AG04450 (cell line): ENCODE measurements around the gene ZAP70. TPM values are rescaled to one million over a fixed set of nuclear protein-coding genes. Genes with fewer than 3 reads are reported as not detected.

Experiments
- CTCF ChIA-PET: fragments of 300-600, 350-600 bp; formaldehyde crosslinking; extraction: SDS; loops from one replicate; lab custom pipeline; 2022; ENCODE audit warnings: antibody characterized with exemption, inconsistent platforms; lab: Charles Lee
- POLR2A ChIA-PET: fragments of 350-600 bp; formaldehyde crosslinking; extraction: SDS; loops from one replicate; lab custom pipeline; 2021; ENCODE audit warnings: antibody characterized with exemption, inconsistent platforms; lab: Yijun Ruan, JAX
- DNase-seq: peaks from one replicate; pipeline ENCODE4 v3.0.0-alpha.2; 2011; ENCODE audit warnings: low read depth, low spot score
- H3K27ac ChIP-seq: one replicate; pipeline ENCODE4 v1.5.1; 2012; ENCODE audit warnings: low read depth, low read length, control low read depth
- H3K27me3 ChIP-seq: one replicate; pipeline ENCODE4 v1.6.0; 2012; ENCODE audit warnings: low read length; ENCODE audit not compliant: control insufficient read depth, insufficient read depth
- H3K4me3 ChIP-seq: 2 replicates; pipeline ENCODE4 v1.5.1; 2011; ENCODE audit warnings: mild to moderate bottlenecking, low read depth, low read length, control low read depth
- H3K9me3 ChIP-seq: 2 replicates; pipeline ENCODE4 v1.5.1; 2012; ENCODE audit warnings: low read length; ENCODE audit not compliant: control insufficient read depth, insufficient read depth
- polyA plus RNA-seq: library from polyadenylated mRNA; depleted of rRNA; stranded (reverse); fragments of >200 nt; gene quantifications from 2 replicates; pipeline ENCODE4 v1.2.3, GENCODE V29; 2011
- TF ChIP-seq, protein P1 (sequence below): IDR thresholded peaks from 2 replicates; pipeline ENCODE4 v1.5.1; 2011; ENCODE audit warnings: low read depth, low read length, control low read depth, inconsistent platforms

Gene ZAP70
- polyA plus RNA-seq, 1 experiment = 0.06 TPM

GRCh38 chr2:97761192-97761591 is 47.8 kb downstream of the ZAP70 start:
- no peak overlapping the region for H3K27ac ChIP-seq
- POLR2A ChIA-PET = no interaction called here
- TF ChIP-seq, protein P1, sequence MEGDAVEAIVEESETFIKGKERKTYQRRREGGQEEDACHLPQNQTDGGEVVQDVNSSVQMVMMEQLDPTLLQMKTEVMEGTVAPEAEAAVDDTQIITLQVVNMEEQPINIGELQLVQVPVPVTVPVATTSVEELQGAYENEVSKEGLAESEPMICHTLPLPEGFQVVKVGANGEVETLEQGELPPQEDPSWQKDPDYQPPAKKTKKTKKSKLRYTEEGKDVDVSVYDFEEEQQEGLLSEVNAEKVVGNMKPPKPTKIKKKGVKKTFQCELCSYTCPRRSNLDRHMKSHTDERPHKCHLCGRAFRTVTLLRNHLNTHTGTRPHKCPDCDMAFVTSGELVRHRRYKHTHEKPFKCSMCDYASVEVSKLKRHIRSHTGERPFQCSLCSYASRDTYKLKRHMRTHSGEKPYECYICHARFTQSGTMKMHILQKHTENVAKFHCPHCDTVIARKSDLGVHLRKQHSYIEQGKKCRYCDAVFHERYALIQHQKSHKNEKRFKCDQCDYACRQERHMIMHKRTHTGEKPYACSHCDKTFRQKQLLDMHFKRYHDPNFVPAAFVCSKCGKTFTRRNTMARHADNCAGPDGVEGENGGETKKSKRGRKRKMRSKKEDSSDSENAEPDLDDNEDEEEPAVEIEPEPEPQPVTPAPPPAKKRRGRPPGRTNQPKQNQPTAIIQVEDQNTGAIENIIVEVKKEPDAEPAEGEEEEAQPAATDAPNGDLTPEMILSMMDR = no peak
- DNase-seq = no peak
- H3K27me3 ChIP-seq = no peaks in the 10 kb centered on the region
- H3K9me3 ChIP-seq = no peaks in the 10 kb centered on the region
- H3K4me3 ChIP-seq = no peak overlapping the region
- CTCF ChIA-PET = no interaction called here

- TF ChIP-seq, protein P1 = no peak
- no peak overlapping the region for H3K4me3 ChIP-seq
- H3K27ac ChIP-seq = no peak overlapping the region
- CTCF ChIA-PET = interaction anchor here (1.5 kb wide), 1 partner anchor 63 kb away, joined by 4 read pairs; no protein-coding TSS in a partner anchor
- no peak for DNase-seq
- H3K27me3 ChIP-seq = no peaks in the 10 kb centered on the region
- no peaks in the 10 kb centered on the region for H3K9me3 ChIP-seq
- POLR2A ChIA-PET = no interaction called here
Measured at GRCh38 chr2:97763176-97763845, 49.9 kb downstream of the ZAP70 start.

DNA sequence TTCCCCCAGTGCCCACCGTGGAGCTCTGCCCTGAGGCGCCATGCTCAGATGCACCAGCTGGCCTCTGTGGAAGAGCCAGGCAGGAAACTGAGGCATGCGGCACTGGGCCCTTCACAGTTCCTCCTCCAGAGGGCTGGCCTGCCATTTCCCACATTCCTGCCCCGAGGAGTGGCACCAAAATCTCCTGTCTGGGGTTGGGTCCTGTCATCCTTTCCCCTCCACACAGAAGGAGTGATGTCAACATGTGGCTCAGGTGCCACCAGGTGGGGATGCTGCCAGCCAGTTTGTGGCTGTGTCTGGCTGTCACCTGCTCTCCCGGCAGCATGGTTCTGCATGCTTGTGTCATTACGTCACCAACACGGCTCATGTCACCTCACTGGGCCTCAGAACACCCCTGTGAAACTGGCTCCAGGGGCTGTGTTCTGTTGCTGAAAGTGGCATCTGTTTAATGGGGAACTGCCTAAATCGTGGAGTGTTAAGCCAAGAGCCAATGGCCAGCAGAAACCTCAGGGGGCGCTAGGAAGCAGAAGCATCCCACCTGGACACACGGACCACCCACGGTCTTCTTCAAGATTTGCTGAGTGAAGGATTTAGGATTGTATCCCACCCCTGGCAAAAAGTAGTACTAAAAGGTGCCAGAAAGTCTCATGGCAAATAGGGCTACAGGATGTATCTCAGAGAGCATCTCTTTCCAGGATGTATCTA is 51.3 kb downstream of the ZAP70 start:
- Histone ChIP-seq H3K27me3 (no peaks in the 10 kb centered on the region), H3K4me3 (no peak overlapping the region), H3K9me3 (no peaks in the 10 kb centered on the region), H3K27ac (no peak overlapping the region)
- no peak for DNase-seq
- CTCF ChIA-PET = no interaction called here
- TF ChIP-seq, protein P1 = no peak
- POLR2A ChIA-PET = no interaction called here

DNA sequence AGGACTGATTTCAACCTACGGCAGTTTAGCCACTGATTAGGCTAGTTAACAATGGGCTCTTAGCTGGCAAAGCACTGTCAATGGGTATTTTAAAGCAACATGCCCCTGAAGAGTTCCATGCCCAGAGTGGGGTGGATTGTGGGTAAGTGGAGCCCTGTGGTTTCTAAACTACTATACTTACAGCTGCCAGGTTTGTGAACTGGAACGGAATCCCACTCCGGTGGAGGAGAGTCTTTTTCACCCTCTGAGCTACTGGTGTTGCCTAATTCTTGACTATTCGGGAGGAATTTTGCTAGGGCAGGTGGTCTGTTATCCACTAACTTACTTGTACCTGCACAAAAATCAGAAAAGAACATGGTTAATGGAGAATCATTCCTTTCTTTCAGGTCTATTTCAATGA is 52.6 kb downstream of the ZAP70 start:
- ChIA-PET POLR2A (no interaction called here), CTCF (interaction anchor here (0.7 kb wide), 1 partner anchor 66 kb away, joined by 3 read pairs; no protein-coding TSS in a partner anchor)
- no peak for DNase-seq
- H3K27me3 ChIP-seq = no peaks in the 10 kb centered on the region
- no peak overlapping the region for H3K27ac ChIP-seq
- no peak overlapping the region for H3K4me3 ChIP-seq
- TF ChIP-seq, protein P1 = no peak
- no peaks in the 10 kb centered on the region for H3K9me3 ChIP-seq

- no peak overlapping the region for H3K27ac ChIP-seq
- no peak for DNase-seq
- ChIA-PET CTCF (interaction anchor here (2.9 kb wide), 1 partner anchor 40 kb away, joined by 12 read pairs; no protein-coding TSS in a partner anchor), POLR2A (no interaction called here)
- H3K9me3 ChIP-seq = no peaks in the 10 kb centered on the region
- no peaks in the 10 kb centered on the region for H3K27me3 ChIP-seq
- TF ChIP-seq, protein P1 = no peak
- no peak overlapping the region for H3K4me3 ChIP-seq
Measured at GRCh38 chr2:97766567-97766966, 53.2 kb downstream of the ZAP70 start.
